K562 (cell line): ENCODE data around the gene URI1. TPM values are rescaled to one million over a fixed set of nuclear protein-coding genes. Genes with fewer than 3 reads are reported as not detected.
A peak's percentile ranks its signal among the peaks of the same experiment; 100 is the strongest.

Experiments used
- CBX5 ChIP-seq: IDR thresholded peaks from 2 replicates; pipeline ENCODE4 v1.6.1; 2014; ENCODE audit warnings: low read depth, borderline replicate concordance
- EP400 ChIP-seq: fragments of 450-650 bp; IDR thresholded peaks from 2 replicates; pipeline ENCODE4 v1.6.1; 2017; ENCODE audit warnings: antibody characterized with exemption, mild to moderate bottlenecking, moderate library complexity
- FOS ChIP-seq: IDR thresholded peaks from 3 replicates; pipeline ENCODE4 v1.6.1; 2011; ENCODE audit not compliant: insufficient read length; ENCODE audit errors: extremely low read depth
- GATAD2B ChIP-seq: fragments of 450-650 bp; IDR thresholded peaks from 2 replicates; pipeline ENCODE4 v1.6.1; 2017; ENCODE audit warnings: mild to moderate bottlenecking, borderline replicate concordance
- HDAC1 ChIP-seq, 2 experiments: fragments of 450-650 bp; IDR thresholded peaks; 2 replicates each; pipeline ENCODE4 v1.6.1; 2016 to 2017; ENCODE audit warnings: inconsistent platforms in 1 of 2, mild to moderate bottlenecking in 1 of 2, moderate library complexity in 1 of 2
- KLF16 ChIP-seq: IDR thresholded peaks from 2 replicates; pipeline ENCODE4 v1.6.1; 2016; ENCODE audit warnings: antibody characterized with exemption
- NFATC3 ChIP-seq: fragments of 450-650 bp; IDR thresholded peaks from 2 replicates; pipeline ENCODE4 v1.6.1; 2017; ENCODE audit warnings: mild to moderate bottlenecking
- PML ChIP-seq: IDR thresholded peaks from 2 replicates; pipeline ENCODE4 v1.6.1; 2012; ENCODE audit warnings: low read length, inconsistent platforms
- RFX1 ChIP-seq: fragments of 450-650 bp; IDR thresholded peaks from 2 replicates; pipeline ENCODE4 v1.6.1; 2016; ENCODE audit warnings: mild to moderate bottlenecking, moderate library complexity
- SMAD4 ChIP-seq: fragments of 250-450 bp; sonication (Bioruptor Pico); conservative IDR thresholded peaks from 2 replicates; pipeline ENCODE4 v1.8.0; 2021; ENCODE audit warnings: inconsistent platforms, mild to moderate bottlenecking, moderate library complexity
- SRSF7 ChIP-seq: fragments of 200-400 bp; formaldehyde crosslinking; optimal IDR thresholded peaks from 2 replicates; pipeline ENCODE3; 2017; ENCODE audit warnings: mild to moderate bottlenecking, low read depth, low read length
- TAF9B ChIP-seq: fragments of 450-650 bp; IDR thresholded peaks from 2 replicates; pipeline ENCODE4 v1.6.1; 2018; ENCODE audit warnings: mild to moderate bottlenecking; ENCODE audit not compliant: partially characterized antibody
- TBP ChIP-seq: optimal IDR thresholded peaks from 2 replicates; pipeline ENCODE3; 2011; ENCODE audit warnings: low read depth, low read length, improper control_type of control experiment
- ZNF316 ChIP-seq: fragments of 450-650 bp; IDR thresholded peaks from 2 replicates; pipeline ENCODE4 v1.6.1; 2016
- ZNF785 ChIP-seq: fragments of 250-450 bp; sonication (Bioruptor Pico); IDR thresholded peaks from 2 replicates; pipeline ENCODE4 v1.4.0; 2020; ENCODE audit warnings: mild to moderate bottlenecking
- ZNF79 ChIP-seq: fragments of 250-450 bp; sonication (Bioruptor Pico); IDR thresholded peaks from 2 replicates; pipeline ENCODE4 v1.4.0; 2020; ENCODE audit warnings: low read depth, mild to moderate bottlenecking, moderate library complexity
- polyA plus RNA-seq, 8 experiments: library from polyadenylated mRNA; depleted of rRNA in 4 of 8; stranded (reverse) in 5 of 8; unstranded in 3 of 8; fragments of >200 nt; fragmentation: Nextera tagmentation in 2 of 8; fragmentation: Illumina TruSeq in 1 of 8; extraction: Ambion mirVana in 2 of 8; extraction: Trizol in 1 of 8; gene quantifications; 2 replicates each; pipeline versions ENCODE4 v1.2.1 to v1.2.3, GENCODE V29; 2011 to 2014; ENCODE audit warnings: inconsistent platforms in 1 of 8, missing spikeins in 1 of 8
- total RNA-seq, 7 experiments: library from RNA; depleted of rRNA in 6 of 7; stranded (reverse); fragments of >200 nt in 6 of 7; fragmentation: Illumina TruSeq in 2 of 7; extraction: Trizol in 2 of 7; gene quantifications; 2 replicates each; pipeline versions ENCODE4 v1.2.1 to v1.2.3, GENCODE V29; 2011 to 2021; ENCODE audit warnings: low replicate concordance in 1 of 7
- TF ChIP-seq, protein P1 (sequence below), 3 experiments: fragments of 200-800 bp in 1 of 3; fragments of 250-450 bp in 1 of 3; fragments of 450-650 bp in 1 of 3; sonication (Bioruptor Pico) in 1 of 3; sonication (Bioruptor generic) in 1 of 3; formaldehyde crosslinking in 1 of 3; IDR thresholded peaks; 2 replicates each; pipeline versions ENCODE4 v1.6.1 to v1.8.0; 2016 to 2022; ENCODE audit warnings: mild to moderate bottlenecking in 2 of 3, missing genetic modification characterization in 2 of 3, missing compliant biosample characterization in 1 of 3, moderate library complexity in 1 of 3
- TF ChIP-seq, protein P2 (sequence below): conservative IDR thresholded peaks from 2 replicates; pipeline ENCODE4 v1.6.1; 2011; ENCODE audit warnings: low read depth, mild to moderate bottlenecking, low read length; ENCODE audit not compliant: control insufficient read depth
- TF ChIP-seq, protein P3 (sequence below), 2 experiments: fragments of 450-650 bp in 1 of 2; sonication (generic) in 1 of 2; formaldehyde crosslinking; conservative IDR thresholded peaks; 2 replicates each; pipeline versions ENCODE4 v1.4.0 to v1.8.1; 2020 to 2022; ENCODE audit warnings: mild to moderate bottlenecking in 1 of 2, missing genetic modification reagents in 1 of 2
- TF ChIP-seq, protein P4 (sequence below): sonication (generic); formaldehyde crosslinking; IDR thresholded peaks from 2 replicates; pipeline ENCODE4 v1.8.1; 2023; ENCODE audit warnings: mild to moderate bottlenecking, missing genetic modification reagents, moderate library complexity
- TF ChIP-seq, protein P5 (sequence below): fragments of 250-450 bp; sonication (Bioruptor Pico); IDR thresholded peaks from 2 replicates; pipeline ENCODE4 v1.8.0; 2022; ENCODE audit warnings: moderate library complexity, mild to moderate bottlenecking, inconsistent platforms

Gene URI1
- total and polyA plus RNA-seq, 9 of the 15 experiments (the other 6 are each of a cell fraction or from before 2014, with no cell fraction given) = 16.9 to 87.4 (median 63.9) TPM

DNA sequence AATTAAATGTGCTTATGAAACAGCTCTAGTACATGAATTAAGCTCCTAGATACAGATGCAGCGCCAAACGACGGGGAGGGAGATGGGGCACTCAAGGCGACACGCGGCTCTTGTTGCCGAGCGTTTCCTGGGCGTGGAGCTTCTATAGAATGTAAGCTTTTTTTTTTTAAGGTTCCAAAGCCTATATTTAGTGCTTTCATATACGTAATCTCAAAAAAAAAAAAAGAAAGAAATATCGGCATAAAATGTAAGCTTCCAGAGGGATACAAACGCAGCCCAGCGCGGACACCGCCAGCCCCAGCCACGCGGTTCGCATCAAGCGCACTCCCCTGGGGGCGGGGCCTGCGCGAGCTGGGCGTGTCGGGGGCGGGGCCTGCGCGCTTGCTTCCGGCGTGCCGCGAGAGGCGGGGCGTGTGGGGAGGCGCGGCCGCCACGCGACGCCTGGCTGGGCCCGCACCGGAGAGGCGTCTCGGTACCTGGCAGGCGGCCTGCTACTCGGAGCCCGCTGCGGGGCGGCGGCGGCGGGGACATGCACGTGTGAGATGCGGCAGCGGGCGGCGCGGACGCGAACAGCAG lies at the start of gene URI1 (continued):
- TF ChIP-seq, protein P1, sequence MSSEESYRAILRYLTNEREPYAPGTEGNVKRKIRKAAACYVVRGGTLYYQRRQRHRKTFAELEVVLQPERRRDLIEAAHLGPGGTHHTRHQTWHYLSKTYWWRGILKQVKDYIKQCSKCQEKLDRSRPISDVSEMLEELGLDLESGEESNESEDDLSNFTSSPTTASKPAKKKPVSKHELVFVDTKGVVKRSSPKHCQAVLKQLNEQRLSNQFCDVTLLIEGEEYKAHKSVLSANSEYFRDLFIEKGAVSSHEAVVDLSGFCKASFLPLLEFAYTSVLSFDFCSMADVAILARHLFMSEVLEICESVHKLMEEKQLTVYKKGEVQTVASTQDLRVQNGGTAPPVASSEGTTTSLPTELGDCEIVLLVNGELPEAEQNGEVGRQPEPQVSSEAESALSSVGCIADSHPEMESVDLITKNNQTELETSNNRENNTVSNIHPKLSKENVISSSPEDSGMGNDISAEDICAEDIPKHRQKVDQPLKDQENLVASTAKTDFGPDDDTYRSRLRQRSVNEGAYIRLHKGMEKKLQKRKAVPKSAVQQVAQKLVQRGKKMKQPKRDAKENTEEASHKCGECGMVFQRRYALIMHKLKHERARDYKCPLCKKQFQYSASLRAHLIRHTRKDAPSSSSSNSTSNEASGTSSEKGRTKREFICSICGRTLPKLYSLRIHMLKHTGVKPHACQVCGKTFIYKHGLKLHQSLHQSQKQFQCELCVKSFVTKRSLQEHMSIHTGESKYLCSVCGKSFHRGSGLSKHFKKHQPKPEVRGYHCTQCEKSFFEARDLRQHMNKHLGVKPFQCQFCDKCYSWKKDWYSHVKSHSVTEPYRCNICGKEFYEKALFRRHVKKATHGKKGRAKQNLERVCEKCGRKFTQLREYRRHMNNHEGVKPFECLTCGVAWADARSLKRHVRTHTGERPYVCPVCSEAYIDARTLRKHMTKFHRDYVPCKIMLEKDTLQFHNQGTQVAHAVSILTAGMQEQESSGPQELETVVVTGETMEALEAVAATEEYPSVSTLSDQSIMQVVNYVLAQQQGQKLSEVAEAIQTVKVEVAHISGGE (CRISPR knock-in tag; IDR thresholded peaks at IDR 0.05) = peak in 1 of 3 experiments; percentile 8; a peak in 1 of 6 replicates
- 0 out of 2 replicates have a peak, but pooled peaks have one; percentile 47 for TF ChIP-seq PML
- no peak for TF ChIP-seq NFATC3
- peak; percentile 76 for TF ChIP-seq TBP
- TF ChIP-seq ZNF316 = no peak
- TF ChIP-seq, protein P2, sequence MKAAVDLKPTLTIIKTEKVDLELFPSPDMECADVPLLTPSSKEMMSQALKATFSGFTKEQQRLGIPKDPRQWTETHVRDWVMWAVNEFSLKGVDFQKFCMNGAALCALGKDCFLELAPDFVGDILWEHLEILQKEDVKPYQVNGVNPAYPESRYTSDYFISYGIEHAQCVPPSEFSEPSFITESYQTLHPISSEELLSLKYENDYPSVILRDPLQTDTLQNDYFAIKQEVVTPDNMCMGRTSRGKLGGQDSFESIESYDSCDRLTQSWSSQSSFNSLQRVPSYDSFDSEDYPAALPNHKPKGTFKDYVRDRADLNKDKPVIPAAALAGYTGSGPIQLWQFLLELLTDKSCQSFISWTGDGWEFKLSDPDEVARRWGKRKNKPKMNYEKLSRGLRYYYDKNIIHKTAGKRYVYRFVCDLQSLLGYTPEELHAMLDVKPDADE = peak; percentile 60; the same call in 1 of the 2 replicates
- TF ChIP-seq SRSF7 = no peak
- TF ChIP-seq, protein P3, sequence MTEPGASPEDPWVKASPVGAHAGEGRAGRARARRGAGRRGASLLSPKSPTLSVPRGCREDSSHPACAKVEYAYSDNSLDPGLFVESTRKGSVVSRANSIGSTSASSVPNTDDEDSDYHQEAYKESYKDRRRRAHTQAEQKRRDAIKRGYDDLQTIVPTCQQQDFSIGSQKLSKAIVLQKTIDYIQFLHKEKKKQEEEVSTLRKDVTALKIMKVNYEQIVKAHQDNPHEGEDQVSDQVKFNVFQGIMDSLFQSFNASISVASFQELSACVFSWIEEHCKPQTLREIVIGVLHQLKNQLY (CRISPR knock-in tag; conservative IDR thresholded peaks at IDR 0.05) = no peak
- TF ChIP-seq, protein P4, sequence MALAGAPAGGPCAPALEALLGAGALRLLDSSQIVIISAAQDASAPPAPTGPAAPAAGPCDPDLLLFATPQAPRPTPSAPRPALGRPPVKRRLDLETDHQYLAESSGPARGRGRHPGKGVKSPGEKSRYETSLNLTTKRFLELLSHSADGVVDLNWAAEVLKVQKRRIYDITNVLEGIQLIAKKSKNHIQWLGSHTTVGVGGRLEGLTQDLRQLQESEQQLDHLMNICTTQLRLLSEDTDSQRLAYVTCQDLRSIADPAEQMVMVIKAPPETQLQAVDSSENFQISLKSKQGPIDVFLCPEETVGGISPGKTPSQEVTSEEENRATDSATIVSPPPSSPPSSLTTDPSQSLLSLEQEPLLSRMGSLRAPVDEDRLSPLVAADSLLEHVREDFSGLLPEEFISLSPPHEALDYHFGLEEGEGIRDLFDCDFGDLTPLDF (CRISPR knock-in tag) = no peak
- TF ChIP-seq EP400 = peak; percentile 79
- TF ChIP-seq, protein P5, sequence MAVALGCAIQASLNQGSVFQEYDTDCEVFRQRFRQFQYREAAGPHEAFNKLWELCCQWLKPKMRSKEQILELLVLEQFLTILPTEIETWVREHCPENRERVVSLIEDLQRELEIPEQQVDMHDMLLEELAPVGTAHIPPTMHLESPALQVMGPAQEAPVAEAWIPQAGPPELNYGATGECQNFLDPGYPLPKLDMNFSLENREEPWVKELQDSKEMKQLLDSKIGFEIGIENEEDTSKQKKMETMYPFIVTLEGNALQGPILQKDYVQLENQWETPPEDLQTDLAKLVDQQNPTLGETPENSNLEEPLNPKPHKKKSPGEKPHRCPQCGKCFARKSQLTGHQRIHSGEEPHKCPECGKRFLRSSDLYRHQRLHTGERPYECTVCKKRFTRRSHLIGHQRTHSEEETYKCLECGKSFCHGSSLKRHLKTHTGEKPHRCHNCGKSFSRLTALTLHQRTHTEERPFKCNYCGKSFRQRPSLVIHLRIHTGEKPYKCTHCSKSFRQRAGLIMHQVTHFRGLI (CRISPR knock-in tag) = no peak
- TF ChIP-seq ZNF785 (CRISPR knock-in tag) = no peak
- TF ChIP-seq SMAD4 = peak; percentile 69
- no peak for TF ChIP-seq ZNF79
- no peak for TF ChIP-seq CBX5
- TF ChIP-seq TAF9B = peak; percentile 33
- TF ChIP-seq KLF16 = no peak
- TF ChIP-seq GATAD2B = peak; percentile 68; the same call in 1 of the 2 replicates
- TF ChIP-seq FOS = no peak
- no peak for TF ChIP-seq RFX1
- TF ChIP-seq HDAC1 (IDR thresholded peaks at IDR 0.05) = 0 out of 4 replicates have a peak, but pooled peaks of 1 of the 2 experiments have one; percentile 29
